ENCODE results near the gene GCHFR. TPM values are rescaled to one million over a fixed set of nuclear protein-coding genes. Genes with fewer than 3 reads are reported as not detected.

Gene GCHFR
- total and polyA plus RNA-seq, 3 experiments from 2014 or later, result 19.5 to 114 (median 21.5) TPM

- CTCF ChIA-PET, result interaction anchor here (1.1 to 6.3 kb wide), 8 partner anchors 14 to 107 kb away, joined by 3 to 65 read pairs (median 4); partner anchors contain the start of genes GCHFR, RAD51 and ZFYVE19
- no peaks in the 10 kb centered on the region for H3K27me3 ChIP-seq (ENCODE audit: insufficient read depth, low read length, poor library complexity, severe bottlenecking)
- no peak overlapping the region for H3K27ac Mint-ChIP-seq
- peaks cover 22 to 36% (median 29%) of the 10 kb centered on the region in 3 donors for H3K4me1 Mint-ChIP-seq
- peaks cover 17% of the 10 kb centered on the region for H3K4me1 ChIP-seq (ENCODE audit: insufficient read depth, low read length)
- H3K36me3 ChIP-seq (ENCODE audit: insufficient read depth, low read length), result no peaks in the 10 kb centered on the region
- H3K27ac ChIP-seq (ENCODE audit: low read depth, low read length), result no peak overlapping the region
- H3K4me3 ChIP-seq (ENCODE audit: low read length), result no peak overlapping the region
- POLR2A ChIA-PET, result interaction anchor here (0.6 kb wide), 1 partner anchor 32 kb away, joined by 6 read pairs; no protein-coding TSS in a partner anchor
- H3K9me3 ChIP-seq (ENCODE audit: low read length), result no peaks in the 10 kb centered on the region
- H3K27me3 Mint-ChIP-seq, result no peaks in the 10 kb centered on the region
- no peak for DNase-seq
- H3K4me3 Mint-ChIP-seq, result no peak overlapping the region
- H3K9me3 Mint-ChIP-seq, result no peaks in the 10 kb centered on the region
- peaks cover 0 to 10% (median 2%) of the 10 kb centered on the region in 3 donors for H3K36me3 Mint-ChIP-seq
Measured at GRCh38 chr15:40785814-40786213, 21.9 kb downstream of the GCHFR start.

- H3K9me3 ChIP-seq (ENCODE audit: low read length), result no peaks in the 10 kb centered on the region
- peak overlapping the region; percentile 40 to 92 (median 78) for H3K27ac Mint-ChIP-seq
- H3K4me1 ChIP-seq (ENCODE audit: insufficient read depth, low read length), result peaks cover 17% of the 10 kb centered on the region
- ChIA-PET POLR2A (interaction anchor here (1.0 to 1.1 kb wide), 2 partner anchors 20 to 24 kb away, joined by 3 to 4 read pairs; partner anchors contain the start of genes DNAJC17, GCHFR and ZFYVE19), CTCF (interaction anchor here (0.9 to 1.7 kb wide), 8 partner anchors 9 to 198 kb away, joined by 3 to 5 read pairs (median 4); no protein-coding TSS in a partner anchor)
- DNase-seq, result peak in 4 of 5 donors; percentile 15 to 69 (median 39)
- no peaks in the 10 kb centered on the region for H3K27me3 ChIP-seq (ENCODE audit: insufficient read depth, low read length, poor library complexity, severe bottlenecking)
- H3K36me3 Mint-ChIP-seq, result peaks cover 0 to 17% (median 7%) of the 10 kb centered on the region in 3 donors
- H3K4me3 Mint-ChIP-seq, result peak overlapping the region in 6 of 7 donors; percentile 33 to 66 (median 39)
- H3K9me3 Mint-ChIP-seq, result no peaks in the 10 kb centered on the region
- no peaks in the 10 kb centered on the region for H3K36me3 ChIP-seq (ENCODE audit: insufficient read depth, low read length)
- no peaks in the 10 kb centered on the region for H3K27me3 Mint-ChIP-seq
- H3K27ac ChIP-seq (ENCODE audit: low read depth, low read length), result no peak overlapping the region
- no peak overlapping the region for H3K4me3 ChIP-seq (ENCODE audit: low read length)
- peaks cover 22 to 35% (median 29%) of the 10 kb centered on the region in 3 donors for H3K4me1 Mint-ChIP-seq
Measured at GRCh38 chr15:40787344-40787841, 23.5 kb downstream of the GCHFR start.

- H3K4me3 Mint-ChIP-seq, result no peak overlapping the region
- Histone ChIP-seq H3K9me3 (ENCODE audit: low read length) (no peaks in the 10 kb centered on the region), H3K4me3 (ENCODE audit: low read length) (no peak overlapping the region), H3K36me3 (ENCODE audit: insufficient read depth, low read length) (no peaks in the 10 kb centered on the region), H3K4me1 (ENCODE audit: insufficient read depth, low read length) (peaks cover 17% of the 10 kb centered on the region), H3K27ac (ENCODE audit: low read depth, low read length) (no peak overlapping the region), H3K27me3 (ENCODE audit: insufficient read depth, low read length, poor library complexity, severe bottlenecking) (no peaks in the 10 kb centered on the region)
- H3K9me3 Mint-ChIP-seq, result no peaks in the 10 kb centered on the region
- POLR2A ChIA-PET, result interaction anchor here (1.0 to 1.1 kb wide), 2 partner anchors 19 to 24 kb away, joined by 3 to 4 read pairs; partner anchors contain the start of genes DNAJC17, GCHFR and ZFYVE19
- H3K4me1 Mint-ChIP-seq, result peaks cover 20 to 30% (median 24%) of the 10 kb centered on the region in 3 donors
- H3K36me3 Mint-ChIP-seq, result peaks cover 0 to 18% (median 7%) of the 10 kb centered on the region in 3 donors
- CTCF ChIA-PET, result interaction anchor here (0.9 to 1.7 kb wide), 9 partner anchors 9 to 270 kb away, joined by 3 to 5 read pairs (median 4); no protein-coding TSS in a partner anchor
- H3K27ac Mint-ChIP-seq, result peak overlapping the region in 7 of 8 donors; percentile 40 to 84 (median 75)
- DNase-seq, result peak in 1 of 5 donors; percentile 35
- H3K27me3 Mint-ChIP-seq, result no peaks in the 10 kb centered on the region
Measured at GRCh38 chr15:40787991-40788390, 24.1 kb downstream of the GCHFR start.

- no peaks in the 10 kb centered on the region for H3K9me3 ChIP-seq (ENCODE audit: low read length)
- ChIA-PET CTCF (interaction anchor here (1.0 kb wide), 1 partner anchor 271 kb away, joined by 3 read pairs; no protein-coding TSS in a partner anchor), POLR2A (no interaction called here)
- DNase-seq, result no peak
- H3K27ac ChIP-seq (ENCODE audit: low read depth, low read length), result no peak overlapping the region
- peaks cover 17% of the 10 kb centered on the region for H3K4me1 ChIP-seq (ENCODE audit: insufficient read depth, low read length)
- H3K27me3 Mint-ChIP-seq, result no peaks in the 10 kb centered on the region
- no peaks in the 10 kb centered on the region for H3K9me3 Mint-ChIP-seq
- H3K4me3 ChIP-seq (ENCODE audit: low read length), result no peak overlapping the region
- H3K36me3 Mint-ChIP-seq, result peaks cover 0 to 26% (median 11%) of the 10 kb centered on the region in 3 donors
- peaks cover 28 to 33% (median 32%) of the 10 kb centered on the region in 3 donors for H3K4me1 Mint-ChIP-seq
- H3K36me3 ChIP-seq (ENCODE audit: insufficient read depth, low read length), result no peaks in the 10 kb centered on the region
- peak overlapping the region in 2 of 8 donors; percentile 23 to 29 for H3K27ac Mint-ChIP-seq
- H3K4me3 Mint-ChIP-seq, result peak overlapping the region in 2 of 7 donors; percentile 19 to 80
- H3K27me3 ChIP-seq (ENCODE audit: insufficient read depth, low read length, poor library complexity, severe bottlenecking), result no peaks in the 10 kb centered on the region
Measured at GRCh38 chr15:40789119-40789518, 25.3 kb downstream of the GCHFR start.

- H3K4me3 Mint-ChIP-seq, result no peak overlapping the region
- no peaks in the 10 kb centered on the region for H3K9me3 ChIP-seq (ENCODE audit: low read length)
- POLR2A ChIA-PET, result no interaction called here
- no peaks in the 10 kb centered on the region for H3K27me3 Mint-ChIP-seq
- peaks cover 17% of the 10 kb centered on the region for H3K4me1 ChIP-seq (ENCODE audit: insufficient read depth, low read length)
- no peak overlapping the region for H3K27ac Mint-ChIP-seq
- H3K27me3 ChIP-seq (ENCODE audit: insufficient read depth, low read length, poor library complexity, severe bottlenecking), result no peaks in the 10 kb centered on the region
- H3K9me3 Mint-ChIP-seq, result no peaks in the 10 kb centered on the region
- H3K4me1 Mint-ChIP-seq, result peaks cover 28 to 33% (median 32%) of the 10 kb centered on the region in 3 donors
- peaks cover 0 to 23% (median 11%) of the 10 kb centered on the region in 3 donors for H3K36me3 Mint-ChIP-seq
- no peaks in the 10 kb centered on the region for H3K36me3 ChIP-seq (ENCODE audit: insufficient read depth, low read length)
- DNase-seq, result peak in 1 of 5 donors; percentile 25
- CTCF ChIA-PET, result interaction anchor here (3.0 kb wide), 1 partner anchor 8 kb away, joined by 12 read pairs; no protein-coding TSS in a partner anchor
- H3K4me3 ChIP-seq (ENCODE audit: low read length), result no peak overlapping the region
- no peak overlapping the region for H3K27ac ChIP-seq (ENCODE audit: low read depth, low read length)
Measured at GRCh38 chr15:40789999-40790398, 26.1 kb downstream of the GCHFR start.

- ChIA-PET POLR2A (no interaction called here), CTCF (interaction anchor here (3.0 kb wide), 1 partner anchor 9 kb away, joined by 12 read pairs; no protein-coding TSS in a partner anchor)
- Histone ChIP-seq H3K4me3 (ENCODE audit: low read length) (no peak overlapping the region), H3K36me3 (ENCODE audit: insufficient read depth, low read length) (no peaks in the 10 kb centered on the region), H3K27me3 (ENCODE audit: insufficient read depth, low read length, poor library complexity, severe bottlenecking) (no peaks in the 10 kb centered on the region), H3K4me1 (ENCODE audit: insufficient read depth, low read length) (peaks cover 17% of the 10 kb centered on the region), H3K9me3 (ENCODE audit: low read length) (no peaks in the 10 kb centered on the region), H3K27ac (ENCODE audit: low read depth, low read length) (no peak overlapping the region)
- Mint-ChIP-seq H3K9me3 (no peaks in the 10 kb centered on the region), H3K36me3 (peaks cover 0 to 21% (median 9%) of the 10 kb centered on the region in 3 donors), H3K27me3 (no peaks in the 10 kb centered on the region), H3K4me3 (no peak overlapping the region), H3K27ac (no peak overlapping the region), H3K4me1 (peaks cover 28 to 37% (median 32%) of the 10 kb centered on the region in 3 donors)
- DNase-seq, result peak in 1 of 5 donors; percentile 1
Measured at GRCh38 chr15:40790718-40791117, 26.9 kb downstream of the GCHFR start.

- H3K4me3 ChIP-seq (ENCODE audit: low read length), result no peak overlapping the region
- H3K4me1 Mint-ChIP-seq, result peaks cover 24 to 31% (median 30%) of the 10 kb centered on the region in 3 donors
- POLR2A ChIA-PET, result no interaction called here
- no peaks in the 10 kb centered on the region for H3K9me3 Mint-ChIP-seq
- CTCF ChIA-PET, result interaction anchor here (3.0 kb wide), 1 partner anchor 10 kb away, joined by 12 read pairs; no protein-coding TSS in a partner anchor
- H3K36me3 Mint-ChIP-seq, result peaks cover 0 to 25% (median 9%) of the 10 kb centered on the region in 3 donors
- DNase-seq, result no peak
- no peaks in the 10 kb centered on the region for H3K36me3 ChIP-seq (ENCODE audit: insufficient read depth, low read length)
- H3K27ac Mint-ChIP-seq, result peak overlapping the region in 1 of 8 donors; percentile 15
- H3K27me3 ChIP-seq (ENCODE audit: insufficient read depth, low read length, poor library complexity, severe bottlenecking), result no peaks in the 10 kb centered on the region
- H3K4me3 Mint-ChIP-seq, result no peak overlapping the region
- peaks cover 9% of the 10 kb centered on the region for H3K4me1 ChIP-seq (ENCODE audit: insufficient read depth, low read length)
- no peak overlapping the region for H3K27ac ChIP-seq (ENCODE audit: low read depth, low read length)
- H3K27me3 Mint-ChIP-seq, result no peaks in the 10 kb centered on the region
- no peaks in the 10 kb centered on the region for H3K9me3 ChIP-seq (ENCODE audit: low read length)
Measured at GRCh38 chr15:40792394-40792793, 28.5 kb downstream of the GCHFR start.
